Central memory CD8-positive, alpha-beta T cell (primary cell): ENCODE results near the gene CDKAL1.
A peak's percentile ranks its signal among the peaks of the same experiment; 100 is the strongest.
"Not testable (repeated sequence)": the region's sequence is repeated elsewhere in the genome, so short reads cannot be mapped to it uniquely, and the experiment has no call there.

ENCODE experiments used
- ATAC-seq: fragments of 150-1000 bp; cut with Tn5 transposase; replicated peaks from 2 replicates; pipeline ENCODE4 v1.10.0; 2022; ENCODE audit warnings: mild to moderate bottlenecking, moderate FRiP score, moderate number of reproducible peaks; ENCODE audit not compliant: poor library complexity, severe bottlenecking; ENCODE audit errors: extremely low read depth
- DNase-seq, 2 donors: peaks; one replicate each; pipeline ENCODE4 v3.0.0; 2021; ENCODE audit warnings: low spot score in 2 of 2
- H3K27ac Mint-ChIP-seq: one replicate; pipeline ENCODE4 v1.8.0; 2022; ENCODE audit warnings: low read depth, mild to moderate bottlenecking, moderate library complexity, mixed read lengths
- H3K27me3 Mint-ChIP-seq: one replicate; pipeline ENCODE4 v1.8.0; 2022; ENCODE audit warnings: mixed read lengths
- H3K36me3 Mint-ChIP-seq: one replicate; pipeline ENCODE4 v1.8.0; 2022; ENCODE audit warnings: mild to moderate bottlenecking, moderate library complexity, mixed read lengths; ENCODE audit not compliant: insufficient read depth
- H3K4me1 Mint-ChIP-seq: one replicate; pipeline ENCODE4 v1.8.0; 2022; ENCODE audit warnings: mixed read lengths
- H3K4me3 Mint-ChIP-seq: one replicate; pipeline ENCODE4 v1.8.0; 2022; ENCODE audit warnings: mild to moderate bottlenecking, moderate library complexity, mixed read lengths
- H3K9me3 Mint-ChIP-seq: one replicate; pipeline ENCODE4 v1.8.0; 2022; ENCODE audit warnings: mixed read lengths

CDKAL1 gene

DNA sequence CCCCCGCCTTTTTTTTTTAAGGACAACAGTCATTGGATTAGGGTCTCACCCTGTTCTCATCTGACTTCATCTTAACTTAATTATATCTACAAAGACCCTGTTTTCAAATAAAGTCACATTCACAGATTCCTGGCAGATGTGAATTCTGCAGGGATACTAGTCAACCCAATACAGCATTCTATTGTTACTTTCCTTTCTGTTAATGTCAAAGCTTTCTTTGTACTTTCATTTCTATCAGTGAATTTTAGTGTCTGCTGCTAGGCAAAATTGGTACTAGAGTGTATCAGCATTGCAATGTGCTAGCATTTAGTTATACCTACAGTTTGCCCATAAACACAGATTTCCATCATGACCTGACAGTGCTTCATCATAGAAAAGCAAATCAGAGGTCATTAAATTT lies 281.9 kb downstream of the CDKAL1 start:
- peak overlapping the region; percentile 33 for H3K27ac Mint-ChIP-seq
- no peaks in the 10 kb centered on the region for H3K9me3 Mint-ChIP-seq
- no peak overlapping the region for H3K4me3 Mint-ChIP-seq
- peaks cover 5% of the 10 kb centered on the region for H3K4me1 Mint-ChIP-seq
- ATAC-seq (no peak), DNase-seq (no peak)
- no peaks in the 10 kb centered on the region for H3K36me3 Mint-ChIP-seq
- H3K27me3 Mint-ChIP-seq: no peaks in the 10 kb centered on the region

DNA sequence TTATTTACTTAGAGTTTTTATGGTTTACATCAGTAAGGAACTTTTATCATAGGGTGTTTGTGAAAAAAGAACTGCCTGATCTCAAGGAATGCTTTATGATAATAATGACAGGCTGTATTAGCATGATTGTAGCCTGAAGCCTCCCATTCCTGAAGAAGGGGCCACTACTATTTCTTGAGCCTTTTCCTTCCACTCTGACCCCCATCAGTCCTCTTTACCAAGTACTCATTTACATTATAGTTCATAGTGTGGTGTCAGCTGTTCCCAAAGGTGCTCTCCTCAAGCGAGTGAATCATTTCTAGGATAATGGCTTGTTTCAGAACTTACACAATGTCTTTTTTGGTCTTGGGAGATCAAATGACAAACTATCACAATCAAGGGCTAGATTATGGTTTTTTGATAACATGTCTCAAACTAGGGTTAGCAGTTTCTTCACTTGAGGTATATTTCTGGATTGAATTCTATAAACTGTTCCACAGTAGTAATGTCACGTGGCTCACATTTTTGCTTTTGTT lies 283.6 kb downstream of the CDKAL1 start:
- no peak overlapping the region for H3K27ac Mint-ChIP-seq
- ATAC-seq: no peak
- H3K4me1 Mint-ChIP-seq: peaks cover 2% of the 10 kb centered on the region
- H3K9me3 Mint-ChIP-seq: no peaks in the 10 kb centered on the region
- no peak overlapping the region for H3K4me3 Mint-ChIP-seq
- no peaks in the 10 kb centered on the region for H3K27me3 Mint-ChIP-seq
- no peak for DNase-seq
- H3K36me3 Mint-ChIP-seq: no peaks in the 10 kb centered on the region

DNA sequence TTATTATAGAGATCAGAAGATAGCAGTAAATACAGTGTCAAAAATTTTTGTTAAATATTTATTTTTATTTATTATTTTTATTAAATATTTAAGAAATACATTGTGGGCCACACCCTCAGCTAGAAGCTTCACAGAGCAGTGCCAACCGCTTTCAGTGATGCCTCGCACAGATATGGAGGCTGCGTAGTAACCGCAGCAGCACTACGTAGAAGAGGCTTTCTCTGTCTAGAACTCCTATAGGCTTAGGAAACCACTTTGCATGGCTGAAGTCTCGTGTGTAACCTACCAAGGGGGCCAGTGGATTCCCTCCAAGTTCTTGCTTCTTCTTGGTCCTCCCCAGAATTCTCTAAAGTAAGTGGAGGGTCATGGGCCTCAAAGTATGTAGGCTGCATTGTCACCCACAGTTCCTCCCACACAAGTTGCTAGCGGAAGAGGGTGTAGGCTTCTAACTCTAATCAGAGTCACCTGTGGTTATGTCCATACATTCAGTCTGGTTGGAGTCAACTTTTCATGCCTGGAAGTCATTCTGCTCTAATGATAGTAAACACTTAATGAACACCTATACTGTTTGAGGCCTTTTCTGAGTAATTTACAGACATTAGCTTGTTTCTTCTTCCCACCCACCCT lies 285.6 kb downstream of the CDKAL1 start:
- no peak overlapping the region for H3K27ac Mint-ChIP-seq

DNA sequence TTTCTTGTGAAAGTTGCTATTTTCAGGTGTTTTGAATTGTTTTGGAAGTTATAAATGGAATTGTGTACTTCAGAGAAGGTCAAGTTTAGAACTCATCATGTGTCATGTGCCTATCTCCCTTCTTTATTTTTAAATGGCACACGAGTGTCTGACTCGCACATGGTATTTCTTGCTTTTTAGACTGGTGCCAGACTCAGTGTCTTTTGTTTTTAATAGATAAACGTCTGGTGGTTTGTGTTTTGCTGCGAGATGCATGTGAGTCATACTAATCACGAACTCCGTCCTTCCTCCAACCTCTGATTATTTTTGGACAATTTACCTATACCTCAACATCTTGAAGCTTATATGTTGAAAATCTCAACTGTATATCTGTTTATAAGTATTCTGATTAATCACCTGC lies 292.1 kb downstream of the CDKAL1 start:
- no peak overlapping the region for H3K4me3 Mint-ChIP-seq
- H3K9me3 Mint-ChIP-seq: no peaks in the 10 kb centered on the region
- H3K36me3 Mint-ChIP-seq: peaks cover 3% of the 10 kb centered on the region
- H3K4me1 Mint-ChIP-seq: peaks cover 18% of the 10 kb centered on the region
- ATAC-seq (no peak), DNase-seq (no peak)
- H3K27ac Mint-ChIP-seq: peak overlapping the region; percentile 50
- no peaks in the 10 kb centered on the region for H3K27me3 Mint-ChIP-seq

More for the DNA sequence above, 285.6 kb downstream of the CDKAL1 start:
- DNase-seq (no peak), ATAC-seq (no peak)
- H3K4me3 Mint-ChIP-seq: no peak overlapping the region
- H3K4me1 Mint-ChIP-seq: peaks cover 6% of the 10 kb centered on the region
- H3K27me3 Mint-ChIP-seq: no peaks in the 10 kb centered on the region
- peaks cover 3% of the 10 kb centered on the region for H3K36me3 Mint-ChIP-seq
- no peaks in the 10 kb centered on the region for H3K9me3 Mint-ChIP-seq

DNA sequence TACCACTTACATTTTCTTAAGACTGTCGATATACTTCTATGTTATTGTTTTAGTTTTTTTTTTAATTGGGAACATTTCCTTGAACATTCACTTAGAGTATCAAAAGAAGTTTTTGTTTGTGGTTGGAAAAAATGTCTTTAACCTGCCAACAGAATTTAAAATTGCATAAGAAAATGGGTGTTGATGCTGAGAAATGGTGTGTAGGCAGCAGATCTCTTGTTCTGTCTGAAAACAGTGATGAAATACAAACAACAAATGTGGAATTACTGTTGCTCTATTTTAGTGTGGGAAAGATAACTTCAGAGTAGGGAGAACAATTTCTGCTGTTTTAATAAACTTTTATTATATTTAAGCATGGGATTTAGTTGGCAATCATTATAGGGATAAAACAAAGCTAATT lies 293.5 kb downstream of the CDKAL1 start:
- peaks cover 16% of the 10 kb centered on the region for H3K4me1 Mint-ChIP-seq
- peaks cover 4% of the 10 kb centered on the region for H3K36me3 Mint-ChIP-seq
- no peak overlapping the region for H3K27ac Mint-ChIP-seq
- H3K4me3 Mint-ChIP-seq: no peak overlapping the region
- no peaks in the 10 kb centered on the region for H3K27me3 Mint-ChIP-seq
- ATAC-seq (no peak), DNase-seq (no peak)
- no peaks in the 10 kb centered on the region for H3K9me3 Mint-ChIP-seq

DNA sequence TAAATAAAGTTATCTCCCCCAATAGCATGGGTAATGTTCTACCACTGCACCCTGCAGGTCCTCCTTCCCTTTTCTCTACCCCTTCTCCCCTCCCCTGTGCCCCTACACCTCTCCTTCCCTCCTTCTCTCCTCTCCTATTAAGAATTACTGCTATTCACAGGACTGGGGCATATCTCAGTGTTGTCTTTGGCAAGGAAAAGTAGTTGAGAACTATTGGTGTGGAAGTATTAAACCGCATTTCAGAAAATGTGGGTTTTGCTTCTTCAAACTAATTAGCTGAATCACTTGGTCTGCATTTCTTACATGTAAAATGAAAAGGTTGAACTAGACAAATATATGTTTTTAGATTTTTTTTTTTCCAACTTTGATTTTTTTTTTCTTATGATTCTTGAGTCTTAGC lies 296.3 kb downstream of the CDKAL1 start:
- no peaks in the 10 kb centered on the region for H3K9me3 Mint-ChIP-seq
- H3K27me3 Mint-ChIP-seq: no peaks in the 10 kb centered on the region
- H3K36me3 Mint-ChIP-seq: peaks cover 1% of the 10 kb centered on the region
- no peak overlapping the region for H3K27ac Mint-ChIP-seq
- ATAC-seq (no peak), DNase-seq (no peak)
- peaks cover 24% of the 10 kb centered on the region for H3K4me1 Mint-ChIP-seq
- H3K4me3 Mint-ChIP-seq: no peak overlapping the region

DNA sequence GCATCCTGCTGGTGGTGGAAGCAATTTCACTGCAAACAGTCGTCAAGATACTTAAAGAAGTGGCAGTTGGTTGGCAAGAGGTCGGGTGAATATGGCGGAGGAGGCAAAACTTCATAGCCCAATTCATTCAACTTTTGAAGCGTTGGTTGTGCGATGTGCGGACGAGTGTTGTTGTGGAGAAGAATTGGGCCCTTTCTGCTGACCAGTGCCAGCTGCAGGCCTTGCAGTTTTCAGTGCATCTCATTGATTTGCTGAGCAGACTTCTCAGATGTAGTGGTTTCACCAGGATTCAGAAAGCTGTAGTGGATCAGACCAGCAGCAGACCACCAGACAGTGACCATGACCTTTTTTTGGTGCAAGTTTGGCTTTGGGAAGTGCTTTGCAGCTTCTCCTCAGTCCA lies 297.0 kb downstream of the CDKAL1 start:
- not testable (repeated sequence) for H3K27me3 Mint-ChIP-seq, ATAC-seq, H3K9me3 Mint-ChIP-seq, DNase-seq, H3K36me3 Mint-ChIP-seq, H3K27ac Mint-ChIP-seq, H3K4me3 Mint-ChIP-seq
- peaks cover 27% of the 10 kb centered on the region for H3K4me1 Mint-ChIP-seq

DNA sequence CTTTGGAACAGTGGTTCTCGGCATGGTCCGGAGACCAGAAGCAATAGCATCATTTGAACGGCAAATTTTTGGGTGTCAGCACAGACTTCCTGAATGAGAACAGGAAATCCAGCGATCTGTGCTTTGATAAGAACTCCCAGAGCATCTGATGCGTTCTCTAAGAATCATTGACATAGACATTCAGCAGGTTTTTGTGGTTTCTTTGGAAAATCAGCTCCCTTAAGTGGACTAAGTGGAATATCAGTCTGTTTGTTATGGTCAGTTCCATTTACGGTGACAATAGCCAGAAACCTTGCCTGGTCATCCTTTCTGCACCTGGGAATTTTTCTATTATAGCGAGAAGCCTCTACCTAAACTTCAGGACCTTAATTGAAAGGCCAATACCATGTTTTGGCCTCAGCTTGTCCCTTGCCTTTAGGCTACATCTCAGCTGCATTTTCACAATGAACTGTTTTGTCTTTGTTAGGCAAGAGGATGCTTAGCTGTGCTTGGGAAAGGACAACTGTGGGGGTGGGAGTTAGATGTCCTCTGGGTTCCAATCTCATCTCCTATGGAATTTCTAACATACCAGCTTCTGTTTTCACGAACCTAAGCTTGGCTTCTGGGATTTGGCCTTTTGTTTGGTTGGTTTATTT lies 299.7 kb downstream of the CDKAL1 start:
- DNase-seq (no peak), ATAC-seq (no peak)
- no peaks in the 10 kb centered on the region for H3K9me3 Mint-ChIP-seq
- H3K27ac Mint-ChIP-seq: peak overlapping the region; percentile 83
- peaks cover 37% of the 10 kb centered on the region for H3K4me1 Mint-ChIP-seq
- no peaks in the 10 kb centered on the region for H3K27me3 Mint-ChIP-seq
- no peak overlapping the region for H3K4me3 Mint-ChIP-seq
- H3K36me3 Mint-ChIP-seq: peaks cover 5% of the 10 kb centered on the region

DNA sequence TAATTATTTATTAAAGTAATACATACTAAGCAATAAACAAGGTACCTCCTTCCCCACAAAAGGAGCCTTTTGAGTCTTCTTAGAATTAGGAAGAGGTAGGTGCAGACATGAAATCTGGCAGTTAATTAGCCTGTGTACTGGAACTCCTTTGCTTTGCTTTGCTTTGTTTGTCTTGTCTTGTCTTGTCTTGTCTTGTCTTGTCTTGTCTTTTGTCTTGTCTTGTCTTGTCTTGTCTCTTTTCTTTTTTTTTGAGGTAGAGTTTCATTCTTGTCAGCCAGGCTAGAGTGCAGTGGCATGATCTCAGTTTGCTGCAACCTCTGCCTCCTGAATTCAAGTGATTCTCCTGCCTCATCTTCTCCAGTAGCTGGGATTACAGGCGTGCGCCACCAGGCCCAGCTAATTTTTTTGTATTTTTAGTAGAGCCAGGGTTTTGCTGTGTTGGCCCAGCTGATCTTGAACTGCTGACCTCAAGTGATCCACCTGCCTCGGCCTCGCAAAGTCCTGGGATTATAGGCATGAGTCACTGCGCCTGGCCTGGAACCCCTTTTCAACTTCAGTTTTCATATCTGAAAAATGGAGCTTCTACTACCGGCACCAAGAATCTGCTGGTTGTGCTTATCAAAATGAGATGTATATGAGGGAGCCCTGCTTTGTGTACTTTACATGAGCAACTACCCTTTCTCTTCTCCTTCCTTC lies 301.2 kb downstream of the CDKAL1 start:
- peaks cover 42% of the 10 kb centered on the region for H3K4me1 Mint-ChIP-seq
- no peak for ATAC-seq
- H3K9me3 Mint-ChIP-seq: no peaks in the 10 kb centered on the region
- H3K27ac Mint-ChIP-seq: peak overlapping the region; percentile 83
- H3K27me3 Mint-ChIP-seq: no peaks in the 10 kb centered on the region
- no peak overlapping the region for H3K4me3 Mint-ChIP-seq
- H3K36me3 Mint-ChIP-seq: peaks cover 6% of the 10 kb centered on the region
- DNase-seq: no peak

DNA sequence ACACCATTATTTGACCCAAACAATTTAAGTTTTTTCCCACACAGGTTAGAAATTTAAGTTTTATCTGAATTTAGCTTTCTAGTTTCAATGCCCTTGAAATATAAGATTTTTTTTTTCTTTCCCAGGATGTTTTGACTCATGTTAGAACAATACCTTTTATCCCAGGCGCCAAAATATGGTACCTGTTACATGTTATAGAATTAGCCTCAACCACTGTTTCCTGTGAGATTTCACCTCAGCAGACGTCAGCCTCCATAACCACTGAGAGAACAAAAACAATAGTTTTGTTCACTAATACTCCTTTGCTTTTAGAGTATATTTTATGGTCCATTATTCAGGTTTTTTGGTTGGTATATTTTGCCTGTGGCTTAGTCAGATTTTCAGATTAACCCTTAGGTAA lies 302.9 kb downstream of the CDKAL1 start:
- H3K36me3 Mint-ChIP-seq: peaks cover 5% of the 10 kb centered on the region
- ATAC-seq (peak; percentile 96), DNase-seq (peak in 1 of 2 donors; percentile 11)
- peaks cover 39% of the 10 kb centered on the region for H3K4me1 Mint-ChIP-seq
- H3K27ac Mint-ChIP-seq: peak overlapping the region; percentile 92
- H3K4me3 Mint-ChIP-seq: no peak overlapping the region
- H3K9me3 Mint-ChIP-seq: no peaks in the 10 kb centered on the region
- no peaks in the 10 kb centered on the region for H3K27me3 Mint-ChIP-seq

DNA sequence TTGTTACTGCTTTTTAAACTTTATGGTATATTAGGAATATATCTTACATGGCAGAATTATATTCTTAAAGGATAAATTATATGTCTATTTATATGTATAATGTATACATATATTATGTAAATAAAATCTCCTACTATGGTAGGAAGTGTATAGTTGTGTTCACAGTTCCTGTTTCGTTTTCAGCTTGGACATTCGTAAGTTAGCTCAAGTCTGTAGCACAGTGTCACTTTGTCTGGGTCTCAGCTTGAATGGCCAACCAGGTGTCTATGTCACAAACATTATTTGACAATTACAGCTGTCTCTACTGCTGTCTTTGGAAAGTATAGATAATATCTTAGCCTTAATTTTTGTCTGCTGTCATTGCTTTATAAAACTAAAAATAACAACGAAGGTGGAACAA lies 303.9 kb downstream of the CDKAL1 start:
- H3K27me3 Mint-ChIP-seq: no peaks in the 10 kb centered on the region
- peak overlapping the region; percentile 92 for H3K27ac Mint-ChIP-seq

DNA sequence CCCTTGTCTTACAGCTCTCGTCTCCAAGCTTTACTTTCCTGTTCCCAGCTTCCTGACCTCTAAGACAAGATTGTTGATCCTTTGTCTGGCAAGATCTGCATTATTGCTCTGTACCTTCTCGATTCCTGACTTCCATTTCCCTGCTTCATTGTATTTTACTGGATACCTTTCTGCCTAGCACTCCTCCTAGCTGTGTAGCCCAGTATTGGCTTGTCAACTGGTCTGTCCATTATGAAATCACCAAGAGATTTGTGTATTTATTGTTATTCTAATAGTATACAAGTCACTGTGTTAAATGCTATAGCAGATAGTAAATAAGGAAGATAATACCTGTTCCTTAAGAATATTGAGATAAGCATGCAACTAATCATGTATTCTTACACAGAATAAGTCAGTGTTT lies 305.4 kb downstream of the CDKAL1 start:
- DNase-seq (no peak), ATAC-seq (no peak)
- H3K4me3 Mint-ChIP-seq: no peak overlapping the region
- peaks cover 28% of the 10 kb centered on the region for H3K4me1 Mint-ChIP-seq
- no peaks in the 10 kb centered on the region for H3K27me3 Mint-ChIP-seq
- no peak overlapping the region for H3K27ac Mint-ChIP-seq
- peaks cover 8% of the 10 kb centered on the region for H3K36me3 Mint-ChIP-seq
- H3K9me3 Mint-ChIP-seq: no peaks in the 10 kb centered on the region

More for the DNA sequence above, 303.9 kb downstream of the CDKAL1 start:
- Mint-ChIP-seq H3K9me3 (no peaks in the 10 kb centered on the region), H3K4me1 (peaks cover 38% of the 10 kb centered on the region), H3K36me3 (peaks cover 5% of the 10 kb centered on the region), H3K4me3 (no peak overlapping the region)
- no peak for DNase-seq
- no peak for ATAC-seq

DNA sequence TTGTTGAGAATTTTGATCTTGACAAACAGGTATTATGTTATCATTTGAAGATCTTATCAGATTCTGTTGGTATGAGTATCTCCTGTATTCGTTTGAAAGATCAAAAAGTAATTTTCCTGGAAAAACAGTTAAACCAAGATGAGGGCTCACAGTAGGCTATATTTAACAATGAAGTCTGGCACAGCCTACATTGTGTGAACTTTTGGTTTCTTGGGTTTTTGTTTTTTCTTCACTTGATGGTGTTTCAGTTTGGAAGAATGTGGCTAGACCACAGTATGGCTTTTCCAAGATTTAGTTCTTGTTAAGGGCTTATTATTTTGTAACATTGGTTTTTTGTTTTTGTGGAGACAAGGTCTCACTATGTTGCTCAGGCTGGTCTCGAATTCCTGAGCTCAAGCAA lies 306.4 kb downstream of the CDKAL1 start:
- Mint-ChIP-seq H3K9me3 (no peaks in the 10 kb centered on the region), H3K27me3 (no peaks in the 10 kb centered on the region), H3K4me1 (peaks cover 26% of the 10 kb centered on the region), H3K27ac (no peak overlapping the region), H3K4me3 (no peak overlapping the region), H3K36me3 (peaks cover 8% of the 10 kb centered on the region)
- no peak for ATAC-seq
- no peak for DNase-seq
